H4 (cell line): ENCODE results near the gene STK33. TPM values are rescaled to one million over a fixed set of nuclear protein-coding genes. Genes with fewer than 3 reads are reported as not detected.
A peak's percentile ranks its signal among the peaks of the same experiment; 100 is the strongest.

Experiments used
- DNase-seq: peaks from one replicate; pipeline ENCODE4 v3.0.0-alpha.2; 2015; ENCODE audit warnings: low spot score
- total RNA-seq: library from RNA; depleted of rRNA; stranded (reverse); fragments of >200 nt; shearing (Covaris generic); gene quantifications from 2 replicates; pipeline ENCODE4 v1.2.3, GENCODE V29; 2014

Gene STK33
- total RNA-seq, 1 experiment from 2014 or later, result 8.1 TPM

DNA sequence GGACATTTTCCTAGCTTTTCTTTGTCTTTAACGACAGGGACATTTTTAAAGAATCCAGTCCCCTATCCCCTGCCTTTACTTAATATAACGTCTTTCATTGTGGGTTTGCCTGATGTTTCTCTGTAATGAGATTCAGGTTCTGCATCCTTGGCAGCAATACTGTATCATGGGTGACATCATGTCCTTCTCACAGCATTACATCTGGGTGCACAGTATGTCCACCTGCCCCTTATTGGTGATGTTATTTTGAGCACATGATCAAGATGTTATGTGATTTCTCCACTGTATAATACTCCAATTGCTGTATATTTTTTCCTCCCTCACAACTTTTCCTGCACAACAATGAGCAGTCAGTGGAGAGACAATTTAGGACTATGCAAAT, 9.7 kb upstream of the STK33 start:
- no peak for DNase-seq

DNA sequence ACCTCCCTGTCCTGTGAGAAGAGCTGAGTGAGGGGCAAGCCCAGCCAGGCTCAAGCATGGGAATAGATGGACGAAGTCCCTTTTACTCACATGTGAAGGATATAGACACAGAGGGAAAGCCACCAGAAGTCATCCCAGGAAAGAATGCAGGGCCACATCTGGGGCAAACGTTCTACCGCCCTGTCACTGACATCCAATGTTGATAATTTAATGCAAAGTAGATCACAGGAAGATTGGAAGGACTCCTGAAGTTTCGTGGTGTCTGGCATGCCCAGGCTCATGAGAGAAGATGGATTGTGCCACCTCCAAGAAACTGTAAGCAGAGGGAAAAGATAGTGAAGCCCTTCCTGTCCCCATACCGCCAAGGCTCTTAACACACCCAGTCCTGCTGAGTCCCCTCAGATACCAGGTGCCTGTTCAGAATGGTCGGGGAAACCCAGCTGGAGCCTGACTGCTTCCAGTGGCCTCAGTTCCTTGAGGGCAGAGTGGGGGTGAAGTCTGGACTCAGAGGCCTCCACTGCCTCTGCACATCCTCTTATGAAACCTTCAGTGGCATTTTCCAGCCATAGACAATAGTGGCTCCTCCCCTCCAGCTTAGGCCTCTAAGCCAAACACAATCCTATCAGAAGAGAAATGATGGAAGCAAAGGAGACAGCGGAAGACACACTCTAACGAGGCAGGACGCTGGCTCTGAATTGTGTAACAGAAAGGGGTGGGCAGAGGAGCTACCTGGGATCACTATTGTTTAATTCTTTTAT, 7.5 kb upstream of the STK33 start:
- DNase-seq, result no peak

GRCh38 chr11:8598506-8598905, 4.5 kb upstream of the STK33 start:
- DNase-seq, result no peak

DNA sequence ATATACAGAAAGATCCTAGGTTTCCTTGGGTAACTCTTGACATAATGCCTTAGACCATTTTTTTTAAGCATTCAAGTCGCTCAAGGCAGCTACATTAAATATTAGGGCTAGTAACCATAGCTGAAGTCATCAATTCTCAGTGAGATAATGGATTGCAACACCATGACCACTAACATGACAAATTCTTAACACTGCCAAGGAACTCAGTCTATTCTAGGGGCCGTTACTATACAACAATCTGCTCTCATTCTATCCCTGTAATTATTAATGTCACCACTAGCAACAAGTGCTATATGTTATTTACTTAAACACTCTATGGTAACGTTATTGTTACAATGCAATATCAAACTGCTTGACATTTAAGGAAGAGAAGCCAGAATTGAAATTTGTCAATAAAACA, 3.2 kb upstream of the STK33 start:
- DNase-seq, result no peak

GRCh38 chr11:8596504-8597046, 2.5 kb upstream of the STK33 start:
- no peak for DNase-seq

DNA sequence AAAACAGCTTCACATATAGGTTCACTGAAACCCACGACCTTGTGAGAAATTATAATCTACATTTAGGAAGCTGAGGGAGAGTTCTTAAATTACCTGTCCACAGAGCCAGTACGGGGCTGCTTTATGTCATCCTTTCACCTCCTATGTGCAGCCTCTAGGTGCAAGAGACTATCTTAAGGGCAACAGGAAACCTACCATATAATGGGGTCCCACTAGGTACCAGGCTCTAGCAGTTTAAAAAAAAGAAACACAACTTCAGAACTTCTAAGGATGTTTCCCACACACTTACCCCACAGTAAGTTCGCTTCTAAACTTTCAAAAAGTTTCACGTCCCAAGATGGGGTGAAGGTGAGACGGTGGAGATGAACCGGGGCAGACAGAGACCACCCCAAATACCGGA, 573 bp downstream of the STK33 start:
- DNase-seq, result no peak

DNA sequence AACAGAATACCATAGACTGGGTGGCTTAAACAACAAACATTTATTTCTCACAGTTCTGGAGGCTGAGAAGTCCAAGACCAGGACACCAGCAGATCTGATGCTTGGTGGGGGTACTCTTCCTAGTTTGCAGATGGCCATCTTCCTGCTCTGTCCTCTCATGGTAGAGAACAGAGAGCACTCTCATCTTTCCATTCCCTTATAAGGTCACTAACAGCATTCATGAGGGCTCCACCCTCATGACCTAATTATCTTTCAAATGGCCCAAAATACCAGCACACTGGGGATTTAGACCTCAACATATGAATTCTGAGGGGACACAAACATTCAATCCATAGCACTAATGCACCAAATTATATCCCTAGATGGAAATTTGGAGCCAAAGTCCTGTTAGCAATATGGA, 6.1 kb downstream of the STK33 start:
- no peak for DNase-seq

GRCh38 chr11:8586805-8587204, 7.2 kb downstream of the STK33 start:
- no peak for DNase-seq

GRCh38 chr11:8586184-8586583, 7.8 kb downstream of the STK33 start:
- no peak for DNase-seq

- no peak for DNase-seq
Observed at GRCh38 chr11:8584511-8584910, 9.5 kb downstream of the STK33 start.

DNA sequence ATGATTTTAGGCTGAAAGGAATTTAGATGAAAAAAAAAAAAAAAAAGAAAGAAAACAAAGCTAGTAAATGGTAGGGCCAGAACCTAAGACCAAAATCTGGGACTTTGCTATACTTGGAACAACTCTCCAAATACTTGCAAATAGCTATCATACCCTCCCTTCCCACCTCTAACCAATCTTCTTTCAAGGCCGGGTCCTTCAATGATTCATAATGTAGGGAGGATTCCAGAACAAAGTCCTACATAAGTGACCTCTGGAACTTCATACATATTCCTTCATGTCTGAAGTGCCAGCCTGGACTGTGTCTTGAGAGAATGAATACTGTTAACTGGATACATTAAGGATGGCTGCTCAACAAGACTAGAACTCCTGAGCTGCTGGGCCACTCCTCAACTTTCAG, 9.9 kb downstream of the STK33 start:
- no peak for DNase-seq

GRCh38 chr11:8581300-8581699, 12.7 kb downstream of the STK33 start:
- DNase-seq, result no peak

GRCh38 chr11:8577791-8578581, 16.0 kb downstream of the STK33 start:
- DNase-seq, result no peak

DNA sequence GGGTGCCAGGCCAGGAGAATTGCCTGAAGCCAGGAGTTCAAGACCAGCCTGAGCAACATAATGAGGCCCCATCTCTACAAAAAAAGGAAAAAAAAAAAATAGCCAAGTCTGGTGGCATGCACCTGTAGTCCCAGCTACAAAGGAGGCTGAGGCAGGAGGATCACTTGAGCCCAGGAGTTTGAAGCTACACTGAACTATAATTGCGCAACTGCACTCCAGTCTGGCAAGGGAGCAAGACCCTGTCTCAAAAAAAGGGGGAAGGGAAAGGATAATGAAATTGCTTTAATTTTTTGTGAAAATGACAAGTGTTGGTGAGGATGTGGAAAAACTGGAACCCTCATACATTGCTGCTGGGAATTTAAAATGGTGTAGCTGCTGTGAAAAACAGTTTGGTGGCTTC, 19.2 kb downstream of the STK33 start:
- DNase-seq, result no peak

GRCh38 chr11:8573777-8574176, 20.3 kb downstream of the STK33 start:
- no peak for DNase-seq

GRCh38 chr11:8567602-8568198, 26.3 kb downstream of the STK33 start:
- no peak for DNase-seq

DNA sequence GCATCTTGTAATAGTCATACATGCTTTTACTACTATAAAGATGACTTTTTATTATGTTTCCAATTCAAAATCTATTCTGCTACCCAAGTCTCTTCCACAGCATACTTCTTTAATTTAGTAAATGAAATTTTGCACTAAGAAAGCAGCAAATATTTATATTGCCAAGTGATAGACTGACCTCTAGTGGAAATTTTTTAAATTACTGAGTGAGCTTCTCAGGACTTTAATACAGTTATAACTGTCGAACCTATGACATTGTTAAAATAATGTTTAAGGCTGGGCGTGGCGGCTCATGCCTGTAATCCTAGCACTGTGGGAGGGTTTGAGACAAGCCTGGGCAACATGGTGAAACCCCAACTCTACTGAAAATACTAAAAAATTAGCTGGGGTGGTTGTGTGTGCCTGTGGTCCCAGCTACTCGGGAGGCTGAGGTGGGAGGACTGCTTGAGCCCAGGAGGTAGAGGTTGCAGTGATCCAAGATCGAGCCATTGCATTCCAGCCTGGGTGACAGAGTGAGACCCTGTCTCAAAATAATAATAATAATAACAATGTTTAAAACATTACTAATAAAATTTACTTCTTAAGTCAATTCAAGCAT, 27.3 kb downstream of the STK33 start:
- peak; percentile 26 for DNase-seq

DNA sequence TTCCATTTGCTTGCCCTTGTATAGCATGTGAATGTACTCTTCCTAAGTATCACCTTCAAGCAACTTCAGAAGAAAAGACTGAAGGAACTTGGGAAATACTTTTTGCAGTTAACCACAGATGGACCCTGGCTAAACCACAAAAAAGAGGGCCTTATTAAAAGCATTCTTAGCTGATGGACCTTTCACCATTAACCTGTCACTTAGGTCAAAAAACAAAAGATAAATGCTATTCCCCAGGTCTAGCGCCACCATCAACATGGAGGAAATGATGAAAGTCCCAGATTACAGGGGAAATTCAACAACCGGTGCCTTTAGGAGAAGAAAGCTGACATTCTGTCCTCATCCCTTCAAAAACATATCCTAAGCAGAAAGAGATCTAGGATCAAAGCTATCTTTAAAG, 29.5 kb downstream of the STK33 start:
- DNase-seq, result no peak

DNA sequence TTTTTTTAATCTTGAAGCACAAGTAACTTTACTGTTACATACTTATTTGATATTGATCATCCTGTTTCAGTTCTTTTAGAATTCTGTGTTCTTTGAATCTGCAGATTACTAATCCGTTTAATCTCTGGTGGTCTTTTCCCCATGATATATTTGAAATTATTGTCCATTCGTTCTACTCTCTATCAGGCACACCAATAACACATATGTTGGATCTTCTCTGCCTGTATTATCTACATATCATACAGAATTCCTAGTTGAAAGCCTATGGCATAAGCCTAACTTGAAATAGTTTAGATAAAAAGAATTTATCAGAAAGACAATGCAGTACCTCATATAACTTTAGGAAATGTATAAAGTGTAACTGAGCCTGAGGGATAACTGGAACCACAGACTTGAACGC, 32.6 kb downstream of the STK33 start:
- no peak for DNase-seq

- no peak for DNase-seq
Observed at GRCh38 chr11:8558436-8558835, 35.6 kb downstream of the STK33 start.

- DNase-seq, result no peak
Observed at GRCh38 chr11:8545698-8546366, 48.2 kb downstream of the STK33 start.

DNA sequence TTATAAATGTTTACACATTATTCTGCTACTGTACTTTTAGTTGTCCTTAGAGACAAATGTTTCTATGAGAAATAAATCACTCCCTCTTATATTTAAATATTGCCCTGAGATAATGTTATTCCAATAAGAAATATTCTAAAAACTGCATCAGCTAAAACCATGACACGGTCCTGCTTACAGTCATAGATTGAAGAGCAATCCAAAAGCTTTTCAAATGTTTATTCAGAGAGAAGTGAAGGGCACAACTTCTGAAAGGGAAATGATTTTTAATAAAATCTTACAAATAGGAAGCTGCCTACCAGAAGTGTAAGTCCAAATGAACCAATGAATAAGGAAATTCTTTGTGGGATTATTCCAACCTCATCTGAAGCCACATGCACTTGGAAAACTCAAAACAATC, 49.2 kb downstream of the STK33 start:
- DNase-seq, result no peak
